ENCODE results near the gene RASSF1. TPM values are rescaled to one million over a fixed set of nuclear protein-coding genes. Genes with fewer than 3 reads are reported as not detected.

The RASSF1 gene
- total RNA-seq, 1 experiment from 2014 or later: 17.4 TPM

DNA sequence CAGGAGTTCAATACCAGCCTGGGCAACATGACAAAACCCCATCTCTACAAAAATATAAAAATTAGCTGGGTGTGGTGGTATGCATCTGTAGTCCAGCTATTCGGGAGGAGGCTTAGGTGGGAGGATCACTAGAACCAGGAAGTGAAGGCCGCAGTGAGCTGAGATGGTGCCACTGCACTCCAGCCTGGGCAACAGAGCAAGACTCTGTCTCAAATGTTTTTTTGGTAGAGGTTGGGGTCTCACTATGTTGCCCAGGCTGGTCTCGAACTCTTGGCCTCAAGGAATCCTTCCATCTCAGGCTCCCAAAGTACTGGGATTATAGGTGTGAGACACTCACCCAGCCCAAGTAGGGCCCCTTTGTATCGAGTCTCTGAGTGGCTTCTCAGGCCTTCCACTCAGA lies 46.5 kb downstream of the RASSF1 start:
- intact Hi-C loops (cut with micrococcal nuclease; ENCODE audit: unreplicated experiment): no loop called here
- DNase-seq (ENCODE audit: low read depth, low spot score) (no peak), ATAC-seq (no peak)
- in situ Hi-C loops (cut with HindIII; ENCODE audit: low pct_unique_long_range_greater_than_20kb, low sequenced_read_pairs): no loop called here
- Histone ChIP-seq H3K4me3 (ENCODE audit: low read depth in 2 of 2, low read length in 2 of 2) (no peak overlapping the region), H3K9me3 (ENCODE audit: control insufficient read depth, insufficient read depth, low read depth, low read length) (no peaks in the 10 kb centered on the region), H3K4me1 (ENCODE audit: control insufficient read depth, insufficient read depth, low read length) (peaks cover 13% of the 10 kb centered on the region), H3K27me3 (ENCODE audit: control insufficient read depth, insufficient read depth, low read length) (no peaks in the 10 kb centered on the region), H3K36me3 (ENCODE audit: control insufficient read depth, insufficient read depth, low read length) (no peaks in the 10 kb centered on the region), H3K27ac (ENCODE audit: low read length) (no peak overlapping the region)
- POLR2A ChIA-PET: no interaction called here
- no TSS peak for BruUV-seq (replicated peaks)
- TF ChIP-seq SIN3A (IDR thresholded peaks at IDR 0.05; ENCODE audit: borderline replicate concordance, insufficient read depth, low read depth, low read length) (no peak), TCF7L2 (IDR thresholded peaks at IDR 0.05; ENCODE audit: low read depth, low read length) (no peak)
- CTCF ChIA-PET: interaction anchor here (0.6 kb wide), 1 partner anchor 27 kb away, joined by 3 read pairs; no protein-coding TSS in a partner anchor

GRCh38 chr3:50293079-50293801 lies 47.4 kb downstream of the RASSF1 start:
- in situ Hi-C loops (cut with HindIII; ENCODE audit: low pct_unique_long_range_greater_than_20kb, low sequenced_read_pairs): no loop called here
- H3K4me3 ChIP-seq (ENCODE audit: low read depth in 2 of 2, low read length in 2 of 2): peak overlapping the region; percentile 57 to 89
- H3K27ac ChIP-seq (ENCODE audit: low read length): peak overlapping the region; percentile 89
- peaks cover 10% of the 10 kb centered on the region for H3K4me1 ChIP-seq (ENCODE audit: control insufficient read depth, insufficient read depth, low read length)
- ChIA-PET POLR2A (no interaction called here), CTCF (interaction anchor here (0.6 to 0.7 kb wide), 2 partner anchors 28 to 67 kb away, joined by 3 read pairs; no protein-coding TSS in a partner anchor)
- H3K27me3 ChIP-seq (ENCODE audit: control insufficient read depth, insufficient read depth, low read length): no peaks in the 10 kb centered on the region
- ATAC-seq: no peak
- no TSS peak for BruUV-seq (replicated peaks)
- no peak for TF ChIP-seq SIN3A (IDR thresholded peaks at IDR 0.05; ENCODE audit: borderline replicate concordance, insufficient read depth, low read depth, low read length)
- TF ChIP-seq, protein P1, sequence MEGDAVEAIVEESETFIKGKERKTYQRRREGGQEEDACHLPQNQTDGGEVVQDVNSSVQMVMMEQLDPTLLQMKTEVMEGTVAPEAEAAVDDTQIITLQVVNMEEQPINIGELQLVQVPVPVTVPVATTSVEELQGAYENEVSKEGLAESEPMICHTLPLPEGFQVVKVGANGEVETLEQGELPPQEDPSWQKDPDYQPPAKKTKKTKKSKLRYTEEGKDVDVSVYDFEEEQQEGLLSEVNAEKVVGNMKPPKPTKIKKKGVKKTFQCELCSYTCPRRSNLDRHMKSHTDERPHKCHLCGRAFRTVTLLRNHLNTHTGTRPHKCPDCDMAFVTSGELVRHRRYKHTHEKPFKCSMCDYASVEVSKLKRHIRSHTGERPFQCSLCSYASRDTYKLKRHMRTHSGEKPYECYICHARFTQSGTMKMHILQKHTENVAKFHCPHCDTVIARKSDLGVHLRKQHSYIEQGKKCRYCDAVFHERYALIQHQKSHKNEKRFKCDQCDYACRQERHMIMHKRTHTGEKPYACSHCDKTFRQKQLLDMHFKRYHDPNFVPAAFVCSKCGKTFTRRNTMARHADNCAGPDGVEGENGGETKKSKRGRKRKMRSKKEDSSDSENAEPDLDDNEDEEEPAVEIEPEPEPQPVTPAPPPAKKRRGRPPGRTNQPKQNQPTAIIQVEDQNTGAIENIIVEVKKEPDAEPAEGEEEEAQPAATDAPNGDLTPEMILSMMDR (IDR thresholded peaks at IDR 0.05): no peak
- TF ChIP-seq TCF7L2 (IDR thresholded peaks at IDR 0.05; ENCODE audit: low read depth, low read length): no peak
- no peak for TF ChIP-seq POLR2AphosphoS5 (IDR thresholded peaks at IDR 0.05; ENCODE audit: low read depth, low read length)
- TF ChIP-seq, protein P2, sequence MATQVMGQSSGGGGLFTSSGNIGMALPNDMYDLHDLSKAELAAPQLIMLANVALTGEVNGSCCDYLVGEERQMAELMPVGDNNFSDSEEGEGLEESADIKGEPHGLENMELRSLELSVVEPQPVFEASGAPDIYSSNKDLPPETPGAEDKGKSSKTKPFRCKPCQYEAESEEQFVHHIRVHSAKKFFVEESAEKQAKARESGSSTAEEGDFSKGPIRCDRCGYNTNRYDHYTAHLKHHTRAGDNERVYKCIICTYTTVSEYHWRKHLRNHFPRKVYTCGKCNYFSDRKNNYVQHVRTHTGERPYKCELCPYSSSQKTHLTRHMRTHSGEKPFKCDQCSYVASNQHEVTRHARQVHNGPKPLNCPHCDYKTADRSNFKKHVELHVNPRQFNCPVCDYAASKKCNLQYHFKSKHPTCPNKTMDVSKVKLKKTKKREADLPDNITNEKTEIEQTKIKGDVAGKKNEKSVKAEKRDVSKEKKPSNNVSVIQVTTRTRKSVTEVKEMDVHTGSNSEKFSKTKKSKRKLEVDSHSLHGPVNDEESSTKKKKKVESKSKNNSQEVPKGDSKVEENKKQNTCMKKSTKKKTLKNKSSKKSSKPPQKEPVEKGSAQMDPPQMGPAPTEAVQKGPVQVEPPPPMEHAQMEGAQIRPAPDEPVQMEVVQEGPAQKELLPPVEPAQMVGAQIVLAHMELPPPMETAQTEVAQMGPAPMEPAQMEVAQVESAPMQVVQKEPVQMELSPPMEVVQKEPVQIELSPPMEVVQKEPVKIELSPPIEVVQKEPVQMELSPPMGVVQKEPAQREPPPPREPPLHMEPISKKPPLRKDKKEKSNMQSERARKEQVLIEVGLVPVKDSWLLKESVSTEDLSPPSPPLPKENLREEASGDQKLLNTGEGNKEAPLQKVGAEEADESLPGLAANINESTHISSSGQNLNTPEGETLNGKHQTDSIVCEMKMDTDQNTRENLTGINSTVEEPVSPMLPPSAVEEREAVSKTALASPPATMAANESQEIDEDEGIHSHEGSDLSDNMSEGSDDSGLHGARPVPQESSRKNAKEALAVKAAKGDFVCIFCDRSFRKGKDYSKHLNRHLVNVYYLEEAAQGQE (IDR thresholded peaks at IDR 0.05; ENCODE audit: insufficient read depth in 1 of 2, low read depth in 2 of 2, low read length in 1 of 2): no peak
- no peaks in the 10 kb centered on the region for H3K36me3 ChIP-seq (ENCODE audit: control insufficient read depth, insufficient read depth, low read length)
- no peak for DNase-seq (ENCODE audit: low read depth, low spot score)
- H3K9me3 ChIP-seq (ENCODE audit: control insufficient read depth, insufficient read depth, low read depth, low read length): no peaks in the 10 kb centered on the region
- intact Hi-C loops (cut with micrococcal nuclease; ENCODE audit: unreplicated experiment): no loop called here

Measured in Panc1 (cell line).